ENCODE measurements around the gene HAUS8. TPM values are rescaled to one million over a fixed set of nuclear protein-coding genes. Genes with fewer than 3 reads are reported as not detected.

The HAUS8 gene
- total and polyA plus RNA-seq, 2 donors (not counting 1 experiment from before 2014, with no cell fraction given): 17.6 to 24.9 TPM

DNA sequence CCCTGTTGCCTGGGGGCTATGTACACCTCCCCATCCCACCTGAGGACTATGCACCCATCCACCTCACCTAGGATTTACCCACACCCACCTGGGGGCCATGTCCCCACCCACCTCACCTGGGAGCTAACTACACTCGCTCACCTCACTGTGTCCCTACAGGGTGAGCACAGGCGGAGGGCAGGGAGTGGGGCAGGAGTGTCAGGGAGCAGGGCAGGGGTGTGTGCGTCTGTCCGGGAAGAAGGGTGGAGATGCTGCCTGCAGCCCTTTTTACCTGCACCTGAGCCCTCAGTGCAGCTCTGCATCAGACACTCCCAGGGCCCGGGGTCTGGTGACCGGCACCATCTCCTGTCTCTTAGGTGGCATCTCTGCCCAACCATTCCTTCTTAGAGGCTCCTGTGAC is 38.1 kb downstream of the HAUS8 start:
- H3K9me3 ChIP-seq (ENCODE audit: control extremely low read depth in 1 of 3, control insufficient read depth in 2 of 3, insufficient read depth in 1 of 3, low read length in 2 of 3): peaks cover 0 to 6% (median 0%) of the 10 kb centered on the region in 3 donors

DNA sequence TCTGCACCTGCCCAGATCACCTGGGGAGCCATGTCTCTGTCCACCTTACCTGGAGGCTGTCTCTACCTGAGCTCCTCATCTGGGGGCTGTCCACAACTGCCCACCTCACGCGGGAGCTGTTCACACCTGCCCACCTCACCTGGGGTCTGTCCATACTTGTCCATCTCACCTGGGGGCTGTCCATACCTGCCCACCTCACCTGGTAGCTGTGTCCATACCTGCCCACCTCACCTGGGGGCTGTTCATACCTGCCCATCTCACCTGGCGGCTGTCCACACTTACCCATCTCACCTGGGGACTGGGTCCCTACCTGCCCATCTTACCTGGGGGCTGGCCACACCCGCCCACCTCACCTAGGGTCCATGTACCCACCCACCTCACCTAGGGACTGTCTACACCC is 38.6 kb downstream of the HAUS8 start:
- ATAC-seq (ENCODE audit: low read depth): no peak
- H3K4me1 ChIP-seq (ENCODE audit: control insufficient read depth in 2 of 2, insufficient read depth in 2 of 2, low read length in 2 of 2): peaks cover 0 to 3% of the 10 kb centered on the region in 2 donors
- ChIA-PET POLR2A (interaction anchor here (0.7 kb wide), 1 partner anchor 1561 kb away, joined by 5 read pairs; no protein-coding TSS in a partner anchor), CTCF (no interaction called here)
- intact Hi-C loops (cut with micrococcal nuclease): no loop called here
- no peak overlapping the region for H3K4me2 ChIP-seq (replicated peaks; ENCODE audit: low read depth, low read length, poor library complexity, severe bottlenecking)
- no peak overlapping the region for H3K4me3 ChIP-seq (ENCODE audit: control extremely low read depth in 1 of 5, extremely low read depth in 1 of 5, insufficient read depth in 1 of 5, low read depth in 2 of 5, low read length in 4 of 5)
- no peak for TF ChIP-seq EZH2 (IDR thresholded peaks at IDR 0.05; ENCODE audit: borderline replicate concordance, insufficient read depth, low read depth, low read length, poor library complexity, severe bottlenecking)
- TF ChIP-seq, protein P1, sequence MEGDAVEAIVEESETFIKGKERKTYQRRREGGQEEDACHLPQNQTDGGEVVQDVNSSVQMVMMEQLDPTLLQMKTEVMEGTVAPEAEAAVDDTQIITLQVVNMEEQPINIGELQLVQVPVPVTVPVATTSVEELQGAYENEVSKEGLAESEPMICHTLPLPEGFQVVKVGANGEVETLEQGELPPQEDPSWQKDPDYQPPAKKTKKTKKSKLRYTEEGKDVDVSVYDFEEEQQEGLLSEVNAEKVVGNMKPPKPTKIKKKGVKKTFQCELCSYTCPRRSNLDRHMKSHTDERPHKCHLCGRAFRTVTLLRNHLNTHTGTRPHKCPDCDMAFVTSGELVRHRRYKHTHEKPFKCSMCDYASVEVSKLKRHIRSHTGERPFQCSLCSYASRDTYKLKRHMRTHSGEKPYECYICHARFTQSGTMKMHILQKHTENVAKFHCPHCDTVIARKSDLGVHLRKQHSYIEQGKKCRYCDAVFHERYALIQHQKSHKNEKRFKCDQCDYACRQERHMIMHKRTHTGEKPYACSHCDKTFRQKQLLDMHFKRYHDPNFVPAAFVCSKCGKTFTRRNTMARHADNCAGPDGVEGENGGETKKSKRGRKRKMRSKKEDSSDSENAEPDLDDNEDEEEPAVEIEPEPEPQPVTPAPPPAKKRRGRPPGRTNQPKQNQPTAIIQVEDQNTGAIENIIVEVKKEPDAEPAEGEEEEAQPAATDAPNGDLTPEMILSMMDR (IDR thresholded peaks at IDR 0.05): no peak
- no peaks in the 10 kb centered on the region for H3K4me1 Mint-ChIP-seq
- H3K4me3 Mint-ChIP-seq: no peak overlapping the region
- no peaks in the 10 kb centered on the region for H3K27me3 ChIP-seq (replicated peaks in 1 of 4; ENCODE audit: control extremely low read depth in 1 of 4, control insufficient read depth in 3 of 4, insufficient read depth in 4 of 4, low read length in 3 of 4)
- H3K9me3 Mint-ChIP-seq (ENCODE audit: insufficient read depth): no peaks in the 10 kb centered on the region
- no peak overlapping the region for H3K9ac ChIP-seq (ENCODE audit: low read length)
- no peaks in the 10 kb centered on the region for H3K79me2 ChIP-seq (ENCODE audit: control insufficient read depth, insufficient read depth, low read length)
- no peak overlapping the region for H3K27ac Mint-ChIP-seq
- H4K20me1 ChIP-seq (ENCODE audit: control insufficient read depth, insufficient read depth, low read length, poor library complexity, severe bottlenecking): no peaks in the 10 kb centered on the region
- H2AFZ ChIP-seq (ENCODE audit: insufficient read depth, low read depth, low read length, poor library complexity, severe bottlenecking): no peak overlapping the region
- peaks cover 0 to 6% (median 0%) of the 10 kb centered on the region in 3 donors for H3K9me3 ChIP-seq (ENCODE audit: control extremely low read depth in 1 of 3, control insufficient read depth in 2 of 3, insufficient read depth in 1 of 3, low read length in 2 of 3)
- H3K27ac ChIP-seq (ENCODE audit: low read length in 2 of 2): no peak overlapping the region
- H3K27me3 Mint-ChIP-seq: peaks cover 18% of the 10 kb centered on the region
- H3K36me3 ChIP-seq (replicated peaks in 1 of 2; ENCODE audit: control extremely low read depth in 1 of 2, control insufficient read depth in 1 of 2, extremely low read depth in 1 of 2, insufficient read depth in 2 of 2, low read length in 1 of 2): no peaks in the 10 kb centered on the region
- 94% methylated on average over 4 of the region's 4 CpGs for WGBS (ENCODE audit: insufficient coverage)
- DNase-seq: no peak

More for the DNA sequence above, 38.1 kb downstream of the HAUS8 start:
- no peak for ATAC-seq (ENCODE audit: low read depth)
- Histone ChIP-seq H4K20me1 (ENCODE audit: control insufficient read depth, insufficient read depth, low read length, poor library complexity, severe bottlenecking) (no peaks in the 10 kb centered on the region), H3K27ac (ENCODE audit: low read length in 2 of 2) (no peak overlapping the region), H3K36me3 (replicated peaks in 1 of 2; ENCODE audit: control extremely low read depth in 1 of 2, control insufficient read depth in 1 of 2, extremely low read depth in 1 of 2, insufficient read depth in 2 of 2, low read length in 1 of 2) (no peaks in the 10 kb centered on the region), H2AFZ (ENCODE audit: insufficient read depth, low read depth, low read length, poor library complexity, severe bottlenecking) (no peak overlapping the region), H3K4me3 (ENCODE audit: control extremely low read depth in 1 of 5, extremely low read depth in 1 of 5, insufficient read depth in 1 of 5, low read depth in 2 of 5, low read length in 4 of 5) (no peak overlapping the region), H3K4me1 (ENCODE audit: control insufficient read depth in 2 of 2, insufficient read depth in 2 of 2, low read length in 2 of 2) (peaks cover 0 to 3% of the 10 kb centered on the region in 2 donors), H3K27me3 (replicated peaks in 1 of 4; ENCODE audit: control extremely low read depth in 1 of 4, control insufficient read depth in 3 of 4, insufficient read depth in 4 of 4, low read length in 3 of 4) (peaks cover 0 to 4% (median 2%) of the 10 kb centered on the region in 4 experiments), H3K79me2 (ENCODE audit: control insufficient read depth, insufficient read depth, low read length) (no peaks in the 10 kb centered on the region), H3K4me2 (replicated peaks; ENCODE audit: low read depth, low read length, poor library complexity, severe bottlenecking) (no peak overlapping the region), H3K9ac (ENCODE audit: low read length) (no peak overlapping the region)
- Mint-ChIP-seq H3K27ac (no peak overlapping the region), H3K27me3 (peaks cover 17% of the 10 kb centered on the region), H3K9me3 (ENCODE audit: insufficient read depth) (no peaks in the 10 kb centered on the region), H3K4me3 (no peak overlapping the region), H3K4me1 (no peaks in the 10 kb centered on the region)
- TF ChIP-seq, protein P1 (IDR thresholded peaks at IDR 0.05): no peak
- no peak for TF ChIP-seq EZH2 (IDR thresholded peaks at IDR 0.05; ENCODE audit: borderline replicate concordance, insufficient read depth, low read depth, low read length, poor library complexity, severe bottlenecking)
- DNase-seq: no peak
- 97% methylated on average over 6 of the region's 6 CpGs for WGBS (ENCODE audit: insufficient coverage)
- POLR2A ChIA-PET: no interaction called here
- CTCF ChIA-PET: no interaction called here
- intact Hi-C loops (cut with micrococcal nuclease): no loop called here
